HL-60 (cell line): ENCODE results near the gene SLC28A2.

ENCODE experiments used
- CTCF ChIP-seq: IDR thresholded peaks from one replicate; pipeline ENCODE4 v1.5.1; 2011; ENCODE audit warnings: low read length, control low read depth, inconsistent platforms; ENCODE audit not compliant: insufficient read depth
- GABPA ChIP-seq: IDR thresholded peaks from 2 replicates; pipeline ENCODE4 v1.6.1; 2012; ENCODE audit warnings: low read depth

- no peak for TF ChIP-seq CTCF
- TF ChIP-seq GABPA = no peak
Measured at GRCh38 chr15:45254405-45254804, 2.4 kb downstream of the SLC28A2 start.
